Inferior parietal cortex (tissue), 1 donor: Measurements from ENCODE around the gene PKP1.
"Not testable (repeated sequence)": the region's sequence is repeated elsewhere in the genome, so short reads cannot be mapped to it uniquely, and the experiment has no call there.

Experiments used
- DNase-seq: peaks from one replicate; pipeline ENCODE4 v3.0.0-alpha.2; 2016; ENCODE audit errors: extremely low spot score

The PKP1 gene

GRCh38 chr1:201282931-201283829 lies at the start of gene PKP1:
TSS of gene PKP1 (plus strand) at chr1:201283506. CDS start at chr1:201283703, 197 bp downstream.
- no peak for DNase-seq

GRCh38 chr1:201239646-201240045 lies 43.7 kb upstream of the PKP1 start:
- DNase-seq, result not testable (repeated sequence)

GRCh38 chr1:201240171-201240570 lies 43.1 kb upstream of the PKP1 start:
- DNase-seq, result no peak

GRCh38 chr1:201241736-201242135 lies 41.6 kb upstream of the PKP1 start:
- no peak for DNase-seq

GRCh38 chr1:201245082-201245481 lies 38.2 kb upstream of the PKP1 start:
- no peak for DNase-seq

- no peak for DNase-seq
These were observed 34.4 kb upstream of the PKP1 start for GRCh38 chr1:201248721-201249559.

- no peak for DNase-seq
These were observed 32.8 kb upstream of the PKP1 start for GRCh38 chr1:201250326-201251011.

- no peak for DNase-seq
These were observed 31.9 kb upstream of the PKP1 start for GRCh38 chr1:201251411-201251810.

- no peak for DNase-seq
These were observed 31.4 kb upstream of the PKP1 start for GRCh38 chr1:201251851-201252430.

- no peak for DNase-seq
These were observed 30.3 kb upstream of the PKP1 start for GRCh38 chr1:201252944-201253371.

GRCh38 chr1:201253411-201253810 lies 29.9 kb upstream of the PKP1 start:
- no peak for DNase-seq

GRCh38 chr1:201253906-201254624 lies 29.2 kb upstream of the PKP1 start:
- no peak for DNase-seq

GRCh38 chr1:201254625-201255478 lies 28.5 kb upstream of the PKP1 start:
- peak; percentile 69 for DNase-seq

GRCh38 chr1:201255479-201256362 lies 27.6 kb upstream of the PKP1 start:
- DNase-seq, result no peak

- not testable (repeated sequence) for DNase-seq
These were observed 25.2 kb upstream of the PKP1 start for GRCh38 chr1:201258132-201258531.

GRCh38 chr1:201258763-201259230 lies 24.5 kb upstream of the PKP1 start:
- no peak for DNase-seq

GRCh38 chr1:201259476-201260235 lies 23.6 kb upstream of the PKP1 start:
- DNase-seq, result no peak

GRCh38 chr1:201260236-201260590 lies 23.1 kb upstream of the PKP1 start:
- DNase-seq, result no peak
